Lower leg skin (tissue), 3 donors: Measurements from ENCODE around the gene WWOX.

ENCODE experiments used
- CTCF ChIP-seq, 3 donors: fragments of 450-650 bp; IDR thresholded peaks; one replicate each; pipeline ENCODE4 v1.5.1; 2016; ENCODE audit warnings: antibody characterized with exemption in 3 of 3, mild to moderate bottlenecking in 3 of 3, moderate library complexity in 2 of 3
- POLR2A ChIP-seq, 2 donors: fragments of 450-650 bp; IDR thresholded peaks; one replicate each; pipeline ENCODE4 v1.6.1; 2016 to 2017; ENCODE audit warnings: antibody characterized with exemption in 2 of 2, mild to moderate bottlenecking in 1 of 2, moderate library complexity in 1 of 2

GRCh38 chr16:78113258-78113657 is 13.8 kb downstream of the WWOX start:
- no peak for TF ChIP-seq POLR2A (IDR thresholded peaks at IDR 0.05)
- no peak for TF ChIP-seq CTCF (IDR thresholded peaks at IDR 0.05)
